IMR-90 (cell line): ENCODE results near the gene RIPK3.

ENCODE experiments used
- MXI1 ChIP-seq: IDR thresholded peaks from 2 replicates; pipeline ENCODE4 v1.6.1; 2012; ENCODE audit warnings: low read depth, mild to moderate bottlenecking, low read length, moderate library complexity, borderline replicate concordance
- POLR2A ChIP-seq: IDR thresholded peaks from 2 replicates; pipeline ENCODE4 v1.6.1; 2012; ENCODE audit warnings: mild to moderate bottlenecking, low read depth, low read length
- TF ChIP-seq, protein P1 (sequence below): conservative IDR thresholded peaks from 2 replicates; pipeline ENCODE4 v1.5.1; 2012; ENCODE audit warnings: mild to moderate bottlenecking, low read depth, low read length, improper control_type of control experiment

DNA sequence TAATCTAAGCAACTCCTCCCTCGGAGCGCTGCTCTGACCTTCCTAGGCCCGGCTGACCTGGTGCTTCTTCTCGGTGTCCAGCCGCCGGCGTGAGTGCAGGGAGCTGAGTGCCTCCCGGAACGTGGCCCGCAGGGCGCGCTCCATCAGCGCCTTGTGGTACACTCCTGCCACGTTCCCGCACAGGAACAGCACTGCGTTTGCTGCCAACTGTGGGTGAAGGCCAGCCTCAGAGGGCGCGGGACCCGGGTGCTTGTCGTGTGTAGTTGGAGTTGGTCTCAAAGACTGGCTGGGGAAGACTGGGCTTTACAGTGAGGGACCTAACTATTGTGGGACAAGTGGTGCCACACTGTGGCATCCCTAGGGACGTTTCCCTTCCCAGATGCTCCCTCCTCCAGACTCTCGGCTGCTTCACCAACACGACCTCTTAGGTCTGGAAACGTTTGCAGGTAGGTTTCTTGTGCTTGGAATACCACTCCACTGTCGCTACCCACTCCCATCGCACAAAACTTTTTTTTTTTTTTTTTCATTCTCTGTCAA is 8.0 kb downstream of the RIPK3 start:
- TF ChIP-seq, protein P1, sequence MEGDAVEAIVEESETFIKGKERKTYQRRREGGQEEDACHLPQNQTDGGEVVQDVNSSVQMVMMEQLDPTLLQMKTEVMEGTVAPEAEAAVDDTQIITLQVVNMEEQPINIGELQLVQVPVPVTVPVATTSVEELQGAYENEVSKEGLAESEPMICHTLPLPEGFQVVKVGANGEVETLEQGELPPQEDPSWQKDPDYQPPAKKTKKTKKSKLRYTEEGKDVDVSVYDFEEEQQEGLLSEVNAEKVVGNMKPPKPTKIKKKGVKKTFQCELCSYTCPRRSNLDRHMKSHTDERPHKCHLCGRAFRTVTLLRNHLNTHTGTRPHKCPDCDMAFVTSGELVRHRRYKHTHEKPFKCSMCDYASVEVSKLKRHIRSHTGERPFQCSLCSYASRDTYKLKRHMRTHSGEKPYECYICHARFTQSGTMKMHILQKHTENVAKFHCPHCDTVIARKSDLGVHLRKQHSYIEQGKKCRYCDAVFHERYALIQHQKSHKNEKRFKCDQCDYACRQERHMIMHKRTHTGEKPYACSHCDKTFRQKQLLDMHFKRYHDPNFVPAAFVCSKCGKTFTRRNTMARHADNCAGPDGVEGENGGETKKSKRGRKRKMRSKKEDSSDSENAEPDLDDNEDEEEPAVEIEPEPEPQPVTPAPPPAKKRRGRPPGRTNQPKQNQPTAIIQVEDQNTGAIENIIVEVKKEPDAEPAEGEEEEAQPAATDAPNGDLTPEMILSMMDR = no peak
- TF ChIP-seq POLR2A (no peak), MXI1 (no peak)
